Fibroblast of mammary gland (primary cell): Measurements from ENCODE around the gene PRKAR1B.

Experiments
- DNase-seq: peaks from one replicate; pipeline ENCODE4 v3.0.0-alpha.2; 2010; ENCODE audit warnings: low read depth
- H3K4me3 ChIP-seq: 2 replicates; pipeline ENCODE4 v1.5.1; 2011; ENCODE audit warnings: low read depth, mild to moderate bottlenecking, low read length, moderate library complexity; ENCODE audit not compliant: control insufficient read depth
- CTCF ChIP-seq: conservative IDR thresholded peaks from 2 replicates; pipeline ENCODE4 v1.5.1; 2011; ENCODE audit warnings: low read depth, low read length, inconsistent platforms; ENCODE audit not compliant: control insufficient read depth, insufficient read depth

The PRKAR1B gene

GRCh38 chr7:607938-608337 is 119.1 kb downstream of the PRKAR1B start:
- no peak for TF ChIP-seq CTCF
- no peak for DNase-seq
- no peak overlapping the region for H3K4me3 ChIP-seq

GRCh38 chr7:605661-606450 is 121.2 kb downstream of the PRKAR1B start:
- no peak for DNase-seq
- H3K4me3 ChIP-seq: no peak overlapping the region
- TF ChIP-seq CTCF: no peak

- H3K4me3 ChIP-seq: no peak overlapping the region
- TF ChIP-seq CTCF: no peak
- DNase-seq: no peak
These were observed 122.1 kb downstream of the PRKAR1B start for GRCh38 chr7:604884-605531.

GRCh38 chr7:604001-604883 is 122.8 kb downstream of the PRKAR1B start:
- no peak for TF ChIP-seq CTCF
- peak; percentile 10 for DNase-seq
- no peak overlapping the region for H3K4me3 ChIP-seq

GRCh38 chr7:603152-603951 is 123.7 kb downstream of the PRKAR1B start:
- no peak for DNase-seq
- no peak overlapping the region for H3K4me3 ChIP-seq
- TF ChIP-seq CTCF: no peak
